Measurements from ENCODE around the gene FUBP3.

FUBP3 gene

GRCh38 chr9:130630506-130631330 is 51.3 kb downstream of the FUBP3 start:
- H3K27ac ChIP-seq, result no peak overlapping the region
- TF ChIP-seq ZFX (IDR thresholded peaks at IDR 0.05; ENCODE audit: borderline replicate concordance) (no peak), CTCF (IDR thresholded peaks at IDR 0.05) (no peak)

GRCh38 chr9:130631331-130632080 is 52.1 kb downstream of the FUBP3 start:
- H3K27ac ChIP-seq, result no peak overlapping the region

GRCh38 chr9:130632081-130632710 is 52.8 kb downstream of the FUBP3 start:
- H3K27ac ChIP-seq, result no peak overlapping the region
- no peak for TF ChIP-seq CTCF (IDR thresholded peaks at IDR 0.05)
- TF ChIP-seq ZFX (IDR thresholded peaks at IDR 0.05; ENCODE audit: borderline replicate concordance), result no peak

More at GRCh38 chr9:130631331-130632080, 52.1 kb downstream of the FUBP3 start:
- no peak for TF ChIP-seq ZFX (IDR thresholded peaks at IDR 0.05; ENCODE audit: borderline replicate concordance)
- no peak for TF ChIP-seq CTCF (IDR thresholded peaks at IDR 0.05)

- TF ChIP-seq CTCF (IDR thresholded peaks at IDR 0.05) (no peak), ZFX (IDR thresholded peaks at IDR 0.05; ENCODE audit: borderline replicate concordance) (no peak)
- no peak overlapping the region for H3K27ac ChIP-seq
These were observed 53.5 kb downstream of the FUBP3 start for GRCh38 chr9:130632841-130633240.

- no peak overlapping the region for H3K27ac ChIP-seq
- no peak for TF ChIP-seq CTCF (IDR thresholded peaks at IDR 0.05)
- TF ChIP-seq ZFX (IDR thresholded peaks at IDR 0.05; ENCODE audit: borderline replicate concordance), result no peak
These were observed 54.2 kb downstream of the FUBP3 start for GRCh38 chr9:130633336-130634190.

- no peak overlapping the region for H3K27ac ChIP-seq
- no peak for TF ChIP-seq ZFX (IDR thresholded peaks at IDR 0.05; ENCODE audit: borderline replicate concordance)
- TF ChIP-seq CTCF (IDR thresholded peaks at IDR 0.05), result no peak
These were observed 54.9 kb downstream of the FUBP3 start for GRCh38 chr9:130634191-130634768.
